NCI-H2196 (cell line): ENCODE data around the gene USP40.
A peak's percentile ranks its signal among the peaks of the same experiment; 100 is the strongest.

Source experiments
- DNase-seq: peaks from one replicate; lab custom pipeline; 2025; ENCODE audit not compliant: unreplicated experiment; lab: John Stamatoyannopoulos, UW

USP40 gene

DNA sequence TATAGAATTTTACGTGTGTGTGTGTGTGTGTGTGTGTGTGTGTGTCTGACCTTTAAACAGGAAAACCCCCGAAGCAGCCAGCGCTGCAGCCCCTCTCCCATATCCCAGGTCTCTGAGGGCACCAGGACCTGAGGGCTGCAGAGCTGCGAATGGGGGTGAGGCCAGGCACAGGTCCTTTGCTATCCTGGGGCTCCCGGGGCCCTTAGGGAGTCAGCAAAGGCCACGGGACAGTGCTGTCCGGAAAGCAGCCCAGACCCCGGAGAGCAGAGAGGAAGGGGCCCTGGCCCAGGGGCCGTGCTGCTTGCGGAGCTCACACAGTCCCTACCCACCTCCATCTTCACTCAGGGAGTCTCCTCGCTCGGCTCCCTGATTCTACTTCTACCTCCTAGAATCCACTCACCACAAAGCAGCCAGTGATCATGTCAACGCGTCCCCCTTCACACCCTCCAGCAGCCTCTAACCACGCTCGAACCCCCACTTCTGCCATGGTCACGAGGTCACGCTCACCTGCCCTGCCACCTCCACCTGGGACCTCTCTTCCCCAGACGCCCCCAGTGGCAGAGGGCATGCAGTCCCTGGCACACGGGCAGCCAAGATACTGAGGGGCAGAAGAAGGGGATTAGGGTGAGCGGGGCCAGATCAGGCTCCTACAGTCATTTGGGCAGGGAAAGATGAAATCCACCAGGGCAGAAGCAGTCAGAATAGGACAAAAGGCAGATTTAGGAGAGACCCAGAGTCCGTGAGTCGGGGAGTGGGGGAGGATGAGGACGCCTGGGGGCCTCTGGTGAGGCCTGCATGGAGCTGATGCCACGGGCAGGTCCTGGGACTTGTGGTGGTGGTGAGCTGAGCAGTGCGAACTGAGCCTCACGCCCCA lies 86.7 kb downstream of the USP40 start:
- no peak for DNase-seq

DNA sequence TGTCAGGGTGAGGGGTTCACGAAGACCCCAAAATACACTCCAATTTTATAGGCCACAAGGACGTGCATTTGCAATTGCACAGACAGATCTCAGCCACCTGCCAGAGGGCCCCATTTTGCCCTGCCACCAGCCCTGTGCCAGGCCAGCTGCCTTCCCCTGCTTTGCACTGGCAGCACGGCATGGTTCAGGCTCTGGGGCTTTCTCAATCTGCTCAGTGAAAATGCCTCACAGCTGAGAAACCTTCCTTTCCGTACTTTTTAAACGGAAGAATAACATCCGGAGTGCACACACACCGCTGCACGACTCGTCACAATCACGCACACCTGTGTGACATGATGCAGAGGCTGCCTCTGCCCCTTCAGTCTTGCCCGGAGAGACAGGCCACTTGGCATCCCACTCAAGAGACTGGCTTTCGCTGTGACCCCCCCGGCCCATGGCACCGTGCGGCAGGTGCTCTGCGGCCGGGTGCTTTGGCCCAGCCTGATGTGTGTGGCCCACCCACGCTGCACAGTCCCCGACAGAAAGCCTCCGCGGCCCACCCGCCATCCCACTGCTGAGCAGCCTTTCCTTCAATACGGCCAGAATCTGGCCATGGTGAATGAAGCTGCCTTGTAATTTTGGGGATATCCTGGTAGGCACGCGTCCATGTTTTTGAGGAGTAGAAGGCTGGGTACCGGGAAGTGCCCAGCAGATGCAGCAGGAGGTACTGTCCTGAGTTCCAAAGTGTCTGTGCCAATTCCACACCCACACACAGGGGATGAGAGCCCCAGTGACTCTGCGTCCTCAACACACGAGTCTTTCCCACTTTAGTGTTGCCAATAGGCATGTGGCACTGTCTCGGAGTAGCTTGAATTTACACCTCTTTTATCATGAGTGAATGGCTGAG lies 88.8 kb downstream of the USP40 start:
- DNase-seq, result no peak

DNA sequence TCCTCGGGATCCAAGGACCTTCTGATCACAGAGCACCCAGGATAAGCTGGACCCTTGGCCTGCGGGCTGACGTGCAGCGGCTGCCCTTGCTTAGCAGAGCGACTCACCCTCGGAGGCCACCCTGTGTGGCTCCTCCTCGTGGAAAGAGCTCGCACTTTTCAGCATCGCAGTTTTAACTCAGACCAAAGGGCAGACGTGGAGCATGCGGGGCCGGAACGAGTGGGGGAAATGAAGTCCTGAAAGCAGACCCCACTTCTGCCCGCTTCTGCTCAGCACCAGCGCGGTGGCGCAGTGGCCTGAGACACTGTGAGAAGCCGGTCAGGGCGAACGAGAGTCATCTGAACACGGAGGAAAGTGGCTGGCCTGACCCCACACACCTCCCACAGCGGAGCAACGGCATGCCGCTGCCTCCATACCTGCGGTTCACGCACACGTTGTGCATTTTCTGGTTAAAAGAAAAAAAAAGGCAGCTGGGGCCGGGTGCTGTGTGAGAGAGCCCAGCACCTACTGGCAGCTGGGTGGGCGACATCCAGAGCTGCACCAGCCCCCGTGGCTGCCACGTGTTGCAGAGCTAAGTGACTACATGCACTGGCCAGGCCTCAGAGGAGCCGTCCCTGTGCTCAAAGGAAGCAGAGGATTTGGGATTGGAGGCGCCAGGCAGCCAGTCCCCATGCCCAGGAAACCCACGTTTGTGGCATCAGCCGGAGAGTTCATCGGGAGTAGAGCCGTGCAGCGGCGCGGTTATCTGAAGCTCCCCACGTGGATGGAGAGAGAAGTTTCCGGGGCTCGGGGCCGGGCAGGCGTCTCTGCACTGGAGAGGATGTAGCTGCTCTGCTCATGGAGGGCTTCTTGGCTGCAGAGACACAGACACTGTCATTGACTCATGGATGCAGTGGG lies 89.7 kb downstream of the USP40 start:
- DNase-seq, result no peak

DNA sequence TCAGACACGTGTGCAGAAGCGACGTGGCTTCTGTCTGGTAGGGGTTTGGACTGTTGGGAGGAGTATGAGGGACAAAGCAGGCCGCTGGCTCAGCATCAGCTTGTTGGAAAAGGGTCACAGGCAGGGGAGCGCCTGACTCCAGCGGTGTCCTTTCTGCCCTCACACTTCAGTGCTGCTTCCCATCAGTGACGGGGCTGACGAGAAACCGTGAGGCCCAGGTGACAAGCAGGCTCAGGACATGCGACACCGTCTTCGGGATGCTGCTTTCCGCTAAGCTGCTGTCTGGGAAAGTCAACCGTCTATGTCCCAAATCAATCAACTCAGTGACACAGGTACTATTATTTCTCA lies 90.5 kb downstream of the USP40 start:
- DNase-seq, result no peak

DNA sequence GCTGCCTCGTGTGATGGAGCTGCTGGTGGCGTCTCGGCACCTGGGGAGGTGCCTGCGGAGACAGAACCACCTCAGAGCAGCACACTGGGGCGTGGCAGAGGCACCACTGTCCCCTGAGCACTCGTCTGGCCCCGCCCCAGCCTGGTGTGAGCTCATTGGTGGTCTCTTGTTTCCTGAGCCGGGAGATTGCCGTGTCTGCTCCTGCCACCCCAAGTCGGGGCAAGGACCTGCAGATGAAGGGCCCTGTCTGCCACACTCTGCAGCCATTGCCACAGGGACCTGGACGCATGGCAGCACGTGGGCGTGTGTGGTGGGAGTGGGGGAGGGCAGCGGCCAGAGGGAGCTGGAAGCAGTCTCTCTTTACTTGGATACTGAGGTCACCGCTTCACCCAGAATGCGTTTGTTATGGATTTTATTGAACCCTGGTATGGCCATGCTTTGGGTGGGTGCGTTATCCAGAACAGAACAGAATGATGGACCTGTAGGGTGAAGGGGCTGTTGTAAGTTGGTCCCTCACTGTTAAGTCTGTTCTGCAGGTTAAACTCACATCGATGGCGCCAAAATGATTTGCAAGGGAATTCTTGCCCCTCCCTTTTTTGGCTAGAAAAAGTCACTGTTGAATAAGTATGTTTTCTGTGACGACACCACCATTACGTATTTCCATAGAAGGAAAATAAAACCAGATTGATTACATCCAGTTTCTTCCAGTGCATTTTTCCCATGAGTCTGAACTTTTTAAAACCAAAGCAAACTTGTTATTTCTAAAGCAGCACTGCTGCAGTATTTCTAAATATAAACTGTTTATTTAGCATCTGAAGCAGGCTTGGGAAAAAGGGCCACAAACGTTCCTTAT lies 92.0 kb downstream of the USP40 start:
- DNase-seq, result no peak

DNA sequence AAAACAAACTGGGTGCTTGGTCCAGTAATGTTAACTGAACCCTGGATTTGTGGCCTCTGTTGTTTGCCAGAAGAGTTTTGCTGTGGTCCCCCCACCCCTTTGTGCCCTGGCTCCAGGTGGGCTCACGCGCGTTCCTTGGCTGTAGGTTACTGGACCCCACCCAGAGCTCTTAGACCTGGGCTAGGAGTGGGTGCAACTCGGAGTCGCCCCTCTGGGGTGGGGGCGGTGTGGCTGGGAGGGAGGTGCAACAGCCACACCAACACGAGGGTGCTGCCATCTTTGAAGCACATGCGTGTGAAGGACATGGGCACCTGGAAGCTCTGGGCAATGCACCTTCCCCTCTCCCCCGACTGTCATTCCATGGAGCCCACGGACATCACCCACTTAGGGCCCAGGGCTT lies 92.7 kb downstream of the USP40 start:
- DNase-seq, result no peak

DNA sequence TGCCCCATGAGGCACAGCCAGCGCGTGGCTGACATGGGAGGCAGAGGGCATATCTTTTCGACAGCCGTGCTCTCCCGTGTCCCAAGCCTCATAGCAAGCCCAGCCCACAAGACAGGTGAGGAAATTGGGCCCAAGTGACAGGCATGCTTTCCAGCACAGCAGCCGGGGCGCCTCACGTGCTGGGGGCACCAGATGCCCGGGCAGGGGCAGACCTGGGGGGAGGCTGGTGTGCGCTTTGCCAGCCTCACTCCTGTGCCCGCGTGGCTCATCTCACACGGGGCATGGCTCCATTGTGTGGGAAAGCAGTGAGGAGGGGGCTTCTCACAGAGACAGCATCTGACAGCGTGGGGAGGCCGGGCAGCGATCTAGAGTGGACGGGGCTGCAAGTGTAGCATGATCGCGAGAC lies 93.2 kb downstream of the USP40 start:
- DNase-seq, result no peak

DNA sequence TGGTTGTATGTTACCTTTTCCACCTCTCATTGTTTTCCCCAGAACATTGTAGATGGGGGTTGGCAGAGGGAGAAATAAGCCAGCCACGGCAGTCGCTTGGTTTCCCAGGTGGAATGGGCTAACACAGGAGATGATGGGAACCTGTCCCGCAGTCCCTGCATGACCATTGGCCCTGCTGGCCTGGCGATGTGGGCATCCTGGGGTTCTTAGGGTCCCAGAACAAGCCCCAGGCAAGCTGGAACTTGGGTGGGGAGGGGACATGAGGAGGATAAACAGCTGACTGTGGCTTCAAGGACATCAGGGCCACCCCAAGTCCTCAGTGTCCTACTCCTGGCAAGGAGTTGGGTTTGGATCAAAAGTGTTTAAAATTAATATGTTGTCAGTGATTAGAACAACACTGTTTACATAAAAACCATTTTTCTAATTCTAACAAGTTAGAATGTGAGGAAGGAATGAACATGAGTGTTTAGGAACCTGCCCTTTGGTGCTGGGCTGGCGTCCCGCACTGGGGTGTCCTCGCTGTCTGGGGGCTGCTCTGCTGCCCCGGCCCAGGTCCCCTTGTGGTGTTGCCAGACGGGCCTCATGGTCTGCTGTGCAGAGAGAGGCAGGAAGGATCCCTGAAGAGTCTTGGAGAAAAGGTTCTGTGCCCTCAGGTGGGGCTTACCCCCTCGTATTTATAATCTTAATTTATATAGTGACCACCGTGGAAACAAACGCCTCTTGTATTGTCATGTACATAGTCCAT lies 95.1 kb downstream of the USP40 start:
- no peak for DNase-seq

DNA sequence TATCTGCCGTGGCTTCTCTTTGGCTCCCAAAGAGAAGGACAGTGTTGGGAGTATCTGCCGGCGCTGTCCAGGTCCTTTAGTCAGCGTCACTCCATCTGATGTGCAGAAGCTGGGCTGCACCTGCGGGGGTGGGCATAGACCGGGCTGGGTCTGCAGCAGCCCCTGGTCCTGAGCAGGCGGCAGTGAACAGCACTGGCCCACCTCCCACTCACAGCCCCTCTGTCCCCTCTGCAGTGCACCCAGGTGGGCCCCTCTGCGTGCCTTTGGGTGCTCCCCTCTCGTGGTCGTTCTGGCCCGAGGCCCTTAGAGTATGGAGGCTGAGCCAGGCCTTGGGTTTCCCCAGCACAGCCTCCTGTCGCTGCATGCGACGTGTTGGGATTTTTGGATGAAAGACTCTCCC lies 95.7 kb downstream of the USP40 start:
- DNase-seq, result no peak

DNA sequence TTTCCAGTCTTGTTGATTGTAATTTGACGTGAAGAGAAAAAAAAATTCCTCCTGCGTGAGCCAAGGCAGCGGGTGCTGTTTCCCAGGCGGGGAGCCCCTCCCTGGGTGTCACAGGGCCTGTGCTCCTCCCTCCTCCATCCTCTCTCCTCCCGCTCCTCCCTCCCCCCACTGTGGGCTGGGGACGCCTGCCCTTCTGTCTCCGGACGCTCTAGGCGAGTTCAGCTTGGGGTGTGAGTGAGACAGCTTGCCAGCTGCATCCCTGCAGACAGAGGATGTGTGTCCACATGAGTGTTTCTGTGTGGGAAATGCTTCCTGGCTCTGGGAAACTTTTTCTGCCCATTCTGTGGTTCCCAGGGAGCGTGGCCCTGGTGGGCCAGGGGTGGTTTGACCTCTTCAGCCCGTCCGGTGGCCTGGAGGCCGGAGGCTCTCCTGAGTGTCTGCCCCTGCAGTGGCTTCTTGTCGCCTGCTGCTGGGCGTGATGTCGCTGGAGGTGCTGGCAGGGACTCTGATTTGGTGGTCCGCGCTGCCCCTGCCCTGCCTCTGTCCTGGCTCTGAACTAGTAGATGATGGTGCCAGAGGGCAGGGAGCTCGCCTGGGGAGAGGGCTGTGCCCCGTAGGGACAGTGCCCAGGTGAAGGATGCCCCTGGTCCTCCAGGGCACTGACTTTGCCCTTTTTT lies 96.4 kb downstream of the USP40 start:
- peak; percentile 80 for DNase-seq

DNA sequence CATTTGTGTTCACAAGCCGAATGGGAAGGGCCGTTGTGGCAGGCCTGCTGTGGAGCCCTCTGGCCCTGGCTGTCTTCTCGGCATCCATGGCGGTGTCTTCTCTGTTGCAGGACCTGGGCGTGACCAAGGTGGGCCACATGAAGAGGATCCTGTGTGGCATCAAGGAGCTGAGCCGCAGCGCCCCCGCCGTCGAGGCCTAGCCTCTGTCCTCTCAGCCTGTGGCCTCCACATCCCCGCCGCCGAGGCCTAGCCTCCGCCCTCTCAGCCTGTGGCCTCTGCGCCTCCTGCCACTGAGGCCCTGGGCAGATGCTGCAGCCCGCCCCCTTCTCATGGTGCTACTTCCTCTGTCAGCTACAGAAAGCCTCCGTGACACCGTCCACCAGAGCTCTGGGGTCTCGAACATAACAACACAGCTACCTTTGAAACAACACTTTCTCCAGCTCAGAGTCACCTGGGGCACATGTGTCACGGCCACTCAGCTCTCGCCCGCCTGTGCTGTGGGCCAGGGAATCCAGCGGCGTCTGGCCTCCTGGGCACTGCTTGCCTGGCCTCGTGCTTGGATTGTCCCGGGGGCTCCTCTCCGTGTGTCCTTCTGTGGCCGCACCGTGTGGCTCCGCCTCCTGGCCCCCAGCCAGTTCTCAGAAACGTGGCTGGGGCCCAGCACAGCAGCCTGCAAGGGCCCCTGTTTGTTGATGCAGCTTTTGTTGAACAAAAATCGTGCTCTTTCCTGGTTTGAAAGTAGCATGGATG lies 97.1 kb downstream of the USP40 start:
- peak; percentile 80 for DNase-seq

DNA sequence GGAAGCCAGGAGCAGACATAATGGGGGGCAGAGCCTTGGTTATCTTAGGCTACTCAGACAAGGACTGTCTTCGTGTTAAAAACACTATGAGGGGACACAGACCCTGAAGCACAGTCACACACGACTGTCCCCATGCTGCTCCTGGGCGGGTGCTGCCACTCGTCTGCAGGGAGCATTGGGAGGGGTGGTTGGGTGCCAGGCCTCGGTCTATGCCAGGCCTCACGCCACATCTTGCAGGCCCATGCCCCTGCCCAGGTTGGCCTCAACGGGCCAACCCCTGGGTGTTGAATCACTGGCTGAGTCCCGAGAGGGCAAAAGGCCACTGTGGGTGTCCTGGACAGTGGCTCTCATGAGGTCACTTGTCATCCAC lies 97.9 kb downstream of the USP40 start:
- DNase-seq, result no peak

DNA sequence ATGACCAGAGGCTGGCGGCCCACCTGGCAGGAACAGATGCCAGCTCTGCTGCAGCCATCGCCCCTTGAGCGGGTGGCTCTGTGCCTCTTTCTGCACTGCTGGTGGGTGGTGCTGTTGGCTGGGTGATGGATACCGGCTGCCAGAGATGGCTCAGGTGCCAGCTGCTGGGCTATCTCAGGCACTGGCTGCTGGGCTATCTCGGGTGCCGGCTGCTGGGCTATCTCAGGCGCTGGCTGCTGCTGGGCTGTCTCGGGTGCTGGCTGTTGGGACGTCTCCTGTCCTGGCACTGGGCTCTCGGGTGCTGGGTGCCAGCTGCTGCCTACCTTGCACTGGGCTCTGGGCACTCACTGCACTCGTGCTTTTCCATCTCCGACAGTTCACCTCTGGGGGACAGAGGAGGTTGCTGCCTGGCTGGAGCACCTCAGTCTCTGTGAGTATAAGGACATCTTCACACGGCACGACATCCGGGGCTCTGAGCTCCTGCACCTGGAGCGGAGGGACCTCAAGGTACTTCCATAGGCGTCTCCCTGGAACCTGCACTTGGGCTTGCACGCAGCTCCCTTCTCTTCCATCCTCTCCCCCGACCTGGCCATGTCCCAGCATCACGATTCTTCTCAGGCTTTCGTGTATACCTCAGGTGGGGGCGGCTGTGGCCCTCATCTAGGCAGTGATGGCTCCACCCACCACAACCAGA lies 98.4 kb downstream of the USP40 start:
- DNase-seq, result no peak

DNA sequence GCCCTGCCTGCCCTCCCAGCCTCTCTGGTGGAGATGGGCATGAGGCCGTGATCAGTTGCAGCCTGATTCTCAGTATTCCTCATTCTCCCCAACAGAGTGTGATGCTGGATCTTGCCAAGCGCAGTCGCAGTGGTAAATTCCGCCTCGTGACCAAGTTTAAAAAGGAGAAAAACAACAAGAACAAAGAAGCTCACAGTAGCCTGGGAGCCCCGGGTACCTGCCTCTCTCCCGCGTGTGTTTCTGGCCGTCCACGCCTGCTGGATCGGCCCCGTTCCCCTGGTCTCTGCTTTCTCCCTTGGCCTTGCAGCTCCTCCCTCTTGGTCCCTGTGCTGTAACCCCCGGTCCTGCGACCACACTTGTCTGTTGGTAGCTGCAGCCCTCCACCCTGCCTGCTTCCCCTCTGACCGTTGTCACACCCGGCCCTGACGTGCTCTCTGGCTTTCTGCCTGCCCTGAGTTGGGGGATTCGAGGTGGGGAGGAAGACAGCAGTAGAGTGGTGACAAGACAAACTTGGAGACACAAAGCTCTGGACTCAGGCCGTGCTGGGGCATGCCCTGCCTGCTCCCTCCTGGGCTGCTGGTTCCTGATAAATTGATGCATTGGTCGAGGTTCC lies 99.5 kb downstream of the USP40 start:
- DNase-seq, result no peak

DNA sequence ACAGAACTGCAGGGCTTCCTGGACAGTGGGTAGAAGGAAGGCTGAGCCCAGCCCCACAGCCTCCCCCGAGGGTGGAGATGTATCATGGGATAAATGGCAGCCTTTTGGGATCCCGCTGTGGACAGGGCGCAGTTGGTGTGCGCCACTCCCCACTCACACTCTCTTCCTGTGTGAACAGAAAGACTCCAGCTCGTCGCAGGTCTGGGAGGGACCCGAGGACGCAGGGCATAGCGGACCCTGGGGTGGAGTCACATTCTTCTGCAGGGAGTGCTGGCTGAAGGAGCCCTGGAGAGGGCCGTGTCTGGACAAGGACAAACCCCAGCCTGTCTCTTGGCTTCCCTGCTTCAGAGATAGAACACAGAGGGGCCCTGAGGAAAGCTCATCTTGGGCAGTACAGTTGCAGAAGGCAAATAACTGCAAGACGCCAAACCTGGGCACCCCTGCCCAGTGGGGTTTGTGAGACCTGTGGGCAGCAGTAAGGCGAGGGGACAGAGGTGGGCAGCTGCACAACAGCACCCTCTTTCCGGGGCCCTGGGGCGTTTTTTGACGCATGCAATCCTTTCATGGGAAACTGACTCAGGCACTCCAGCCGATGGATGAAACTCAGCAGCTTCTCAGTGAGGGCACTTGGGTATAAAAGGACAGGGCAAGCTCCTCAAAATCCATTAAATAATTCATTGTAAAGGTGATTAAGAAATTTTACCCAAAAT lies 101.9 kb downstream of the USP40 start:
- DNase-seq, result no peak

DNA sequence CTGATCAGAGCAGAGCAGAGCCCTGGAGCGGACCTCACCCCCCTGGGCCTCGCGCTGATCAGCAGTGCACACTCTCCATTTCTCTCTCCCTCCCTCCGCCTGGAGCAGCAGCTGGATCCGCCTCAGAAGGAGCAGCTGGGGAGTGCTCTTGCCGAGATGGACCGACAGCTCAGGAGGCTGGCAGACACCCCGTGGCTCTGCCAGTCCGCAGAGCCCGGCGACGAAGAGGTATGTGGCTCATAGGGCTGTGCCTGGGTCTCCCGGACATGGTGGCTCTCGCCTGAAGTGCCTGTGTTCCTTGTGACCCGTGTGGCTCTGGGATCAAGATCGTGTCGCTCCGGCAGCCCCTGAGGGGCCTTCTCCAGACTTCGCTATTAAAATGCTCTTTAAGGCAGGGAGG lies 102.5 kb downstream of the USP40 start:
- DNase-seq, result no peak

DNA sequence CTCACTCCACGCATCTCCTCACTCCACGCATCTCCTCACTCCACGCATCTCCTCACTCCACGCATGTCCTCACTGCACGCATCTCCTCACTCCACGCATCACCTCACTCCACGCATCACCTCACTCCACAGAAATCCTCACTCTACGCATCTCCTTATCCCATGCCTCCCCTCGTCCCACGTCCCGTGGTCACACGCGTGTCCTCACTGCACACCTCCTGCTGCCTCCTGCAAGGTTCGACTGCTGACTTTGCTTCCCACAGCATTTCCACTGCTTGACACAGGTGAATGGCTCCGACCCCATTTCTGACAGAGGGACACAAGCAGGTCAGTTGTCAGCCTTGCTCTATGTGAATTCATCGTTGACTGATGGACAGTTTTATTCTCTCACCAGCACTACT lies 103.0 kb downstream of the USP40 start:
- DNase-seq, result no peak
